H1 (cell line): ENCODE measurements around the gene SMIM38.

Experiments
- BRCA1 ChIP-seq: IDR thresholded peaks from 2 replicates; pipeline ENCODE4 v1.6.1; 2012; ENCODE audit warnings: low read depth, low read length, improper control_type of control experiment
- CTCF ChIP-seq, 3 experiments: IDR thresholded peaks; 1 replicate in 2 of 3; 2 replicates in 1 of 3; pipeline versions ENCODE4 v1.5.1 to v1.6.1; 2011; ENCODE audit warnings: low read length in 3 of 3, mild to moderate bottlenecking in 3 of 3, inconsistent platforms in 2 of 3, low read depth in 1 of 3, moderate library complexity in 1 of 3; ENCODE audit not compliant: insufficient read depth in 1 of 3; ENCODE audit errors: control extremely low read depth in 1 of 3
- EP300 ChIP-seq, 2 experiments: IDR thresholded peaks; 1 replicate in 1 of 2; 2 replicates in 1 of 2; pipeline ENCODE4 v1.6.1; 2011 to 2012; ENCODE audit warnings: low read depth in 2 of 2, low read length in 2 of 2, mild to moderate bottlenecking in 2 of 2, borderline replicate concordance in 1 of 2, inconsistent platforms in 1 of 2, moderate library complexity in 1 of 2
- EZH2 ChIP-seq: fragments of 200-600 bp; sonication (generic); IDR thresholded peaks from 2 replicates; pipeline ENCODE4 v1.7.1; 2012; ENCODE audit warnings: low read depth, mild to moderate bottlenecking, moderate library complexity, low read length, inconsistent platforms; ENCODE audit not compliant: severe bottlenecking
- KDM5A ChIP-seq: fragments of 200-600 bp; IDR thresholded peaks from 2 replicates; pipeline ENCODE4 v1.7.1; 2012; ENCODE audit warnings: mild to moderate bottlenecking, low read length, inconsistent platforms, mixed read lengths
- MAFK ChIP-seq: IDR thresholded peaks from 2 replicates; pipeline ENCODE4 v1.6.1; 2012; ENCODE audit warnings: low read depth, mild to moderate bottlenecking, improper control_type of control experiment, low read length
- POLR2A ChIP-seq, 2 experiments: IDR thresholded peaks; 1 replicate in 1 of 2; 2 replicates in 1 of 2; pipeline ENCODE4 v1.6.1; 2011; ENCODE audit warnings: low read depth in 2 of 2, low read length in 2 of 2, mild to moderate bottlenecking in 2 of 2; ENCODE audit errors: control extremely low read depth in 1 of 2
- RAD21 ChIP-seq, 2 experiments: IDR thresholded peaks in 1 of 2; conservative IDR thresholded peaks in 1 of 2; 2 replicates each; pipeline ENCODE4 v1.6.1; 2011; ENCODE audit warnings: low read depth in 2 of 2, low read length in 2 of 2, improper control_type of control experiment in 1 of 2, inconsistent platforms in 1 of 2, mild to moderate bottlenecking in 1 of 2, moderate library complexity in 1 of 2
- RBBP5 ChIP-seq: IDR thresholded peaks from 2 replicates; pipeline ENCODE4 v1.7.1; 2012; ENCODE audit warnings: low read depth, mild to moderate bottlenecking, inconsistent platforms, low read length, moderate library complexity, borderline replicate concordance
- SIN3A ChIP-seq, 2 experiments: IDR thresholded peaks in 1 of 2; conservative IDR thresholded peaks in 1 of 2; 2 replicates each; pipeline ENCODE4 v1.6.1; 2011 to 2012; ENCODE audit warnings: low read length in 2 of 2, improper control_type of control experiment in 1 of 2, low read depth in 1 of 2, mild to moderate bottlenecking in 1 of 2
- TAF1 ChIP-seq: IDR thresholded peaks from 2 replicates; pipeline ENCODE4 v1.6.1; 2011; ENCODE audit warnings: mild to moderate bottlenecking, low read depth, low read length

DNA sequence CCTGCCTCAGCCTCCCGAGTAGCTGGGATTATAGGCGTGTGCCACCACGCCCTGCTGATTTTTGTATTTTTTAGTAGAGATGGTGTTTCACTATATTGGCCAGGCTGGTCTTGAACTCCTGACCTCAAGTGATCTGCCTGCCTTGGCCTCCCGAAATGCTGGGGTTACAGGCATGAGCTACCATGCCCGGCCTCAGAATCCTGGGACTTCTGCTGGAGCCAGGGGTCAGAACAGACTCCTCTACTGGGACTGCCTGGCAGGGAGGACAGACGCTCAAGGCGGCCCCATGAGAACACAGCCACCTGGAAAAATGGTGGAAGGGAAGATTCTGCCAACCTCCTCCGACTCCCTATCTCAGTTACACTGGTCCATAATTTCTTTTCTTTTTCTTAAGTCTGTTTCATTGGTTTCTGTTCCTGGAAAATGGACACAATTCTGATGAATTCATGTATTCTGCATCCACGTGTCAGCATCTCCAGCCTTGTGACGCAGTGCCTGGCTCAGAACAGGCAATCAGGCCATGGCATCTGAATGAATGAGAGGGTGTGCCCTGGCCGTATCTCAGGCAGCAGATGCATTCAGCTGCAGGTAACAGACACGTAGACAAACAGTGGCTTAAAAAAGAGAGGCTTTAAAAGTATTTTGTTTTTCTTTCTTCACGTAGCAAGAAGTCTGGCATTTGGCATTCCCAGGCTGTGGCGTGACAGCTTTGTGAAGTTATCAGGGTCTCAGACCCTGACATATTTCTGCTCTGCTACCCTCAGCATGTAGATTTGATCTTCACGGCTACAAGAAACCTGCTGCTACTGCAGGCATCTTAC, 4.8 kb downstream of the SMIM38 start:
- TF ChIP-seq POLR2A (IDR thresholded peaks at IDR 0.05; ENCODE audit: control extremely low read depth in 1 of 2, low read depth in 2 of 2, low read length in 2 of 2) (no peak), SIN3A (conservative IDR thresholded peaks at IDR 0.05 in 1 of 2, IDR thresholded peaks at IDR 0.05 in 1 of 2; ENCODE audit: low read depth in 1 of 2, low read length in 2 of 2) (no peak), CTCF (IDR thresholded peaks at IDR 0.05; ENCODE audit: control extremely low read depth in 1 of 3, insufficient read depth in 1 of 3, low read depth in 1 of 3, low read length in 3 of 3) (no peak), RAD21 (IDR thresholded peaks at IDR 0.05 in 1 of 2, conservative IDR thresholded peaks at IDR 0.05 in 1 of 2; ENCODE audit: low read depth in 2 of 2, low read length in 2 of 2) (no peak), EZH2 (no peak), KDM5A (no peak), MAFK (no peak), TAF1 (no peak), BRCA1 (no peak), EP300 (IDR thresholded peaks at IDR 0.05; ENCODE audit: borderline replicate concordance in 1 of 2, low read depth in 2 of 2, low read length in 2 of 2) (no peak), RBBP5 (no peak)
